Fibroblast of gingiva (primary cell): ENCODE measurements around the gene DTNBP1.
A peak's percentile ranks its signal among the peaks of the same experiment; 100 is the strongest.

Experiments used
- DNase-seq: peaks from one replicate; pipeline ENCODE4 v3.0.0-alpha.2; 2011; ENCODE audit warnings: low read depth

The DTNBP1 gene

DNA sequence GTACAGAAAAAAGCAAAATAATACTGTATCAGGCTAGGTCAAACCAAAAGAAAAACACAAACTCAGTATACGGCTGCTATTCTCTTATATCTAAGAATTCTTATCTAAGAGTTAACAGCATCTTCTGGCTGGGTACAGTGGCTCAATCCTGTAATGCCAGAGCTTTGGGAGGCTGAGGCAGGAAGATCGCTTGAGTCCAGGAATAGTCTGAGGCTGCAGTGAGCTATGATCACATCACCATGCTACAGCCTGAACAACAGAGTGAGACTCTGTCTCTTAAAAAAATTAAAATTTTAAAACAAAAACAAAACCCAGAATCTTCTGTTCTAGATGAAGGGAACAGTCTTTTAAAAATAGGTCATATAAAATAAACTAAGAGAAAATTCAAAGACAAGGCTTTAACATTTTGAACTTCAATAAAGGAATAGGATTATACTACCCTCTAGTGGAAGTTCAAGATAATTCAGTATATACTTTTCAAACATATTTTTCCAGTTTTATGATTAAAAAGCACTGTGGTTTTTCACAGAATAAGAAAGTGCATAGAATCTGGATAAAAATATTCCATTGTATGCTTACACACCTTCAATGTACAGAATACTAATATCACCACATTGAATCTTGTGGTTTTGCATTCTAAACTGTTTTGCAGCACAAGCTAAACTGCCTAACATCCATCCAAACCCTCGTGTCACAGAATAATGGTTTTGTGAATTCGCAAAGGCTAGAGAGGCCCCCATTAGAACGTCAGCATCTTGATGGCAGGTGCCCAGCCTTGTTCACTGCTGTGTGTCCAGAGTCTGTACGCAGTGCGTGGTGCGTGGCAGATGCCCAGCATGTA is 39.3 kb downstream of the DTNBP1 start:
- no peak for DNase-seq

- DNase-seq = no peak
Measured at GRCh38 chr6:15622045-15622740, 40.6 kb downstream of the DTNBP1 start.

DNA sequence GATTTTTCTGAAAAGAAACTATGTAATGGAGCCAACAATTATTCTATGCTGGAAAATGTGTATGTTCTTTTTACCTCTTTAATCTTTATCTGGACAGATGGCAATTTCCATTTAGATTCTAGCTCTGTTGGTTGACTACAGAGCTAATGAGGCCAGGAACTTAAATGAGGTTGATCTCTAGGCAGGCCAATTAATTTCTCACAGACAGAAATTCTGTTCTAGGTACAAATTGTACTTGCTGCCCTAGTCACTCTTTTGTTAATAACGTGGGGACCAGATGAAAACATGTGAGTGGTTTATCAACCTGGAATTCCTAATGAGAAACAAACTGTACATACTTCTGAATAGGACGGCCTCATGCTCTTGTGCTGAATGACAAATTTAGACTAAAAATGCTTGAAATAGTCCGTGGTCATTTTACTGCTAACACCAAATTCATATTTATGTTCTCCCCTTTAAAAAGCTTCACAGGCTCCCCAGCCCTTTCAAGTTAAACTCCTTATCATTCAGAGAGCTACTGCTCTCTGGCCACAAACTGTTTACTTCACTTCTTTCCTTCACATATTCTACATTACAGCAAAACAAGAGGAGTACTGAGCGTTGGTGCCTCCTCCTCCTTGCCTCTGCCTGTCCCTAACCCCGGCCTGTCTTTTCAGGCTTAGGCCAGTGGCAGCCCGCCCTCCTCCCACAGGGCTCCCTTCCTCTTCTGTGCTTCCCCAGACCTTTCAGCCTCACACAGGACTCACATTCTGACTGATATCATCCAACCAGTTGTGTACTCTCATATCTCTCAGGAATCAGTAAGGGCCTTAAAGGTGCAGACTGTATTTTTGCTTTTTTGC is 41.4 kb downstream of the DTNBP1 start:
- no peak for DNase-seq

DNA sequence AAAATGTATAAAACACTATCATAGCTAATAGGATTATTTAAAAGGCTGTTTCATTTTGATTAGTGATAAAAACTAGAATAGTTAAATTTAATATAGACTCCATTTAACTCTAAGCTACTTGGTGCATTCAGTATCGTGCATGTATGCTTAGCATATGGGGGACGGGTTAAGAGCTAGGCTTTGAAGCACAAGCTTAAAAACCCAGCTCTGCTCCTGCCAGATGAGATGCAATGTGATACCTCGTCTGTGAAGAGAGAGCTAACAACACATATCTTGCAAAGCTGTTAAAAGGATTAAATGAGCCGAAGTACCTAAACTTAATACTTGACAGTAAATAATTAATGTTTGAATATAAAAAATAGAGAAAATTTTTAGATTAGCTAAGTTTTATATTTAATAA is 42.2 kb downstream of the DTNBP1 start:
- DNase-seq = no peak

DNA sequence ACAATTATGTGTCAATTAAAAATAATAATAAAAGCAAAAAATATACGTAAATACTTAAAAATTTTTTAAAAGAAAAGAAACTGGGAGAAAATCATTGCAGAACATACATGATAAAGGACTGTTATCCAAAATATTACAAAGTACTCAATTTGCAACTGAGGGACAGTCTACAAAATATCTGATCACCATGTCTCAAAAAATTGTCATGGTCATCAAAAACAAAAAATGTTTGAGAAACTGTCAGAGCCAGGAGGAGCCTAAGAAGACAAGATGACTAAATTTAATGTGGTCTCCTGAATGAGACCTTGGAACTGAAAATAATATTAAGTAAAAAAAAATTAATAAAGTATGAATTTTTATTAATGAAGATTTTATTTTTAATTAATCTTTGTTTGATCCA is 43.5 kb downstream of the DTNBP1 start:
- no peak for DNase-seq

DNA sequence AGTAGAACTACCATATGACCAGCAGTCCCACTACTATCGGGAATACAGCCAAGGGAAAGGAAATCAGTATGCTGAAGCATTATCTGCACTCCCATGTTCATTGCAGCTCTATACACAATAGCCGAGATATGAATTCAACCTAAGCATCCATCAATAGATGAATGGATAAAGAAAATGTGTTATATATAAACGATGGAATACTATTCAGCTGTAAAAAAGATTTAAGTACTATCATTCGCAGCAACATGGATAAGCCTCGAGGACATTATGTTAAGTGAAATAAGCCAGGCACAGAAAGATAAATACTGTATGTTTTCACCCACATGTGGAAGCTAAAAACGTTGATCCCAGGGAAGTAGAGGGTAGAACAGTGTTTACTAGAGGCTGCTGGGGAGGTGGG is 44.1 kb downstream of the DTNBP1 start:
- DNase-seq = no peak

- DNase-seq = no peak
Measured at GRCh38 chr6:15616261-15616660, 46.6 kb downstream of the DTNBP1 start.

GRCh38 chr6:15615802-15616201 is 47.0 kb downstream of the DTNBP1 start:
- DNase-seq = no peak

DNA sequence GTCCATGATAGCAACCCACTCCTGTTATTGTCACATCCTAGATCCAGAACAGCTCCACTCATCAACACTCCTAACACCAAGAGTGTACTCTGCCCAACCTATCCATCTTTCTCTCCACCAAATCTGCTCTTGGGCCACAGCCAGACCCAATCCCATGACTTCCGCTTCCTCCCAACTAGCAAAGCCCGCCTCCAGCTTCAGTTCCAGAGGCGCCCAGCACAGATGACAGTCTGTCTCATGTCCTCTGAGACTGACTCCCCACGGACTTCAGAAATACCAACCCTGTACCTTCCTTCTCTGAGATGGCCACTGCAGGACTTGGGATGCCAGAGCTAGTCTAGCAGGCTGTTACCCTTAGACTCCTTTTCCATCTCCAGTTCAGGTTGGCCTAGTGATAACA is 48.6 kb downstream of the DTNBP1 start:
- DNase-seq = no peak

GRCh38 chr6:15608396-15608795 is 54.4 kb downstream of the DTNBP1 start:
- peak; percentile 52 for DNase-seq

GRCh38 chr6:15607603-15608002 is 55.2 kb downstream of the DTNBP1 start:
- DNase-seq = no peak

- DNase-seq = no peak
Measured at GRCh38 chr6:15606347-15606746, 56.5 kb downstream of the DTNBP1 start.

GRCh38 chr6:15604843-15605242 is 58.0 kb downstream of the DTNBP1 start:
- DNase-seq = no peak

- no peak for DNase-seq
Measured at GRCh38 chr6:15602154-15602553, 60.7 kb downstream of the DTNBP1 start.

GRCh38 chr6:15598273-15598798 is 64.5 kb downstream of the DTNBP1 start:
- no peak for DNase-seq

DNA sequence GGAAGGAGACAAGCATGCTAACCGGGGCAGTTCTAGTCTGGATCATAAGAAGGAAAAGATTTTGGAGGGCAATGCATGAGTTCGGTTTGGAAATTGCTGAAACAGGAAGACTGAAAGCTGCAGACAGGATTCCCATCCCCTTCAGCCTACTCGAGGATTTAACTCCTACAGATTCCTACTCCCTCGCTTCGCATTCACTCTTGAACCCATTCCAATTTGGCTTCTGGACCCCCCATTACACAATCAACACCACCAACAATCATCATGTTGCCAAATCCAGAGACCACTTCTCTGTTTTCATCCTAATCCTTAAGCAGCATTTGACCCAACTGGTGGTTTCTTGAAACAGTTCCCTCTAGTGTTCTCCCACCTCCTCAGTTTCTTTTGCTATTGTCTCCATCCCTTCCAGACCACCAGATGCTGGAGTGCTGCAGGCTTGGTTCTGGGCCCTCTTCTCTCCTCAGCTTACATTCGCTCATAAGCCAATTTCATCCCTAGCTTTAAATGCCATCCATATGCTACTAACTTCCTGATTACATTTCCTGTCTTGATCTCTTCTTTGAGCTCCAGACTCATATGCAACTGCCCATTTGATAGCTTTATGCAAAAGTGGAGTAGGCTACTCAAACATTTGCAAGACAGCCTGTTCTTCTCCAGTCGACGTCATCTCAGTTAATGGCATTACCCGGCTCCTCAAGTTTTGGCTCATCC is 66.5 kb downstream of the DTNBP1 start:
- DNase-seq = no peak

DNA sequence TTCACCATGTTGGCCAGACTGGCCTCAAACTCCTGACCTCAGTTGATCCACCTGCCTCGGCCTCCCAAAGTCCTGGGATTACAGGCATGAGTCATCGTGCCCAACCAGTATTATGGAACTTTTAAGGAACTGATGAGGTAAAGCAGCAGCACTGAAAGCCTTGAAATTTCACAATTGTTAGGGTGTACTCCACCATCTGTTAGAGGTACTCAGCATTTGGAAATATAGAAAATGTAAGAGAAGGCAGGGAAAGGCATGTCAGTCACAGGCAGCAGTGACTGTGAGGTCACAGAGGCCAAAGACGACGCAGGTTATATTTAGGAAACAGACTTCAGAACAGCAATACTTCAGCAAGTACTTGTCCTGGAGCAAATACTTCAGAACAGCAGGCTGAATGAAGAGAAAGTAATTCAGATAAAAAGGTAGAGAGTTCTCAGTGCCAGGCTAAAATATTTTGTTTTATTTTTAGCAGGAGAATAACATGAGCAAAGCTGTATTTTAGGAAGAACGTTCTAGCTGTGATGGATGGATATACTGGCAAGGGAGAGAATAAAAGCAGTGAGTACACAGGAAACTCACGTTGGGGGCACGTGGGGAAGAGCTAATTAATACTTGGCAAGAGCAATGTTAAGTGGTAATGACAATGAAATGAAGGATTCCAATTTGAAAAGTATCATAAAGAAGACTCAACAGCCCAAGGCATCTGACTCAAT is 67.2 kb downstream of the DTNBP1 start:
- peak; percentile 15 for DNase-seq

DNA sequence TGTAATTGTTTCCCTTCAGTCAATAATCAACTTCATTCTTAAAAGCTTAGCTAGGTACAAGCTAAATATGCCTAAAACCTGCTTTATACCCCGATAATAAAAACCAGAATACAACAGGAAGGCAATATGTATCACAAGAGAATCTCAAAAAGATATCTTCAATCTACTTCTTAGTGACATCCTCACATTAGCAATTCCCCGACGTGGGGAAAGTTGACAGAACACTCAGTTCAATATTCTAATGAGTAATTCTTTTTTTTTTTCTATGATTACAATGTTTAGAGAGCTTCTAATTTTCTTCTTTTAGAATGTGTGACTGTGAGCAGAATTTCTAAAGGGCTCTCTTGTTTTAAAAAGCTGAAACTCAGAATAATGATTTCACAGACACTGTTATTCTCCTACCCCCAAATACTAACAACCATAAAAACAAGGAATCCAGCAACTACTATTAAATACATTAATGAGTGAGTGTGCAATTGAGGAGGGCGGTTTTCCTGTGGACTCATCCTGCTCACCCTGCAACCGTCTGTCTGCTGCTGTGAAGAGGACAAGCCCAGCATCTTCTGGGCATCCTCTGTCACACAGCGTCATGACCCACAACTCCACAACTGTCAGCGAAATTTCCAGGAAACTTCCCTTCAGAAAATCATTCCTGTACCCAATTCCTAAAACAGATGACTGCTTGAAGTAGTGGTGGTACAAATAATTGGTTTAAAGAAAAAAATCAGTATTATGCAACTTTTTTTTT is 68.1 kb downstream of the DTNBP1 start:
- DNase-seq = no peak

DNA sequence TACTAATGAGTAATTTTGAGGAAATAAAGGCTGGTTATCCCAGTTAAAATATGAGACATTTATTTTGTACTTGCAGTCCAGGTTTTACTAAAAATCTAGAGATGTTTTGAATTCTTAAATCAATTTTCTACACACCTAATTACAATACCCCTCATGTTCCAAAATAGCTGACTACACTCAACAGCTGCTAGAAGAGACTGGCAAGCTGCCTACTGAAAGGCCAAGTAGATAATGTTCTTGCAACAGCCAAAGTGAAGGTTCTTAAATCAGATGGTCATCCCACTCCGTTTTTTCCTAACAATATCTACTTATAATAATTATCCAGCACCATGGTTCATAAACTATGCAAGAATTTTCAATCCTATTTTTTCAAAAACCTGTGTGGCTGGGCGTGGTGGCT is 69.0 kb downstream of the DTNBP1 start:
- peak; percentile 9 for DNase-seq

GRCh38 chr6:15592610-15593009 is 70.2 kb downstream of the DTNBP1 start:
- DNase-seq = no peak
